A172 (cell line): ENCODE data around the gene GZMA. TPM values are rescaled to one million over a fixed set of nuclear protein-coding genes. Genes with fewer than 3 reads are reported as not detected.
A peak's percentile ranks its signal among the peaks of the same experiment; 100 is the strongest.
"Not testable (repeated sequence)": the region's sequence is repeated elsewhere in the genome, so short reads cannot be mapped to it uniquely, and the experiment has no call there.

ENCODE experiments used
- DNase-seq: peaks from one replicate; pipeline ENCODE4 v3.0.0-alpha.2; 2015; ENCODE audit warnings: low spot score
- total RNA-seq: library from RNA; depleted of rRNA; stranded (reverse); fragments of >200 nt; shearing (Covaris generic); gene quantifications from 2 replicates; pipeline ENCODE4 v1.2.3, GENCODE V29; 2014; rRNA removed

GZMA gene
- not detected in 2 replicates for total RNA-seq

DNA sequence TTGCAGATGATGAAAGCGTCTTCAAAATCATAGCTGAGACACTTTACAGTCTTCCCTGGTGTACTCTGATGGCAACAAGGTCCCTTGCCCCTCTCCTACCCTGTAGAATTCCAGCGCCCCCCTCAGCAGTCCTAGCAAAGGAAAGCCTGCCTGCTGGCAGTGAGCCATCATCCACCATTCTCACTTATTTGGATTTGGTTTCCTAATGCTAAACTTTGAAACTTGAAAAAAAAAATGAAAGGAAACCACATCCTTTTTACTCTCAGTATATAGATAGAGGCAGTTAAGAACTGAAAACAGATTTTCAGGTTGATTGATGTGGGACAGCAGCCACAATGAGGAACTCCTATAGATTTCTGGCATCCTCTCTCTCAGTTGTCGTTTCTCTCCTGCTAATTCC is at the start of gene GZMA:
Gene GZMA (plus strand): TSS at position 299 of the 400 bp plus-strand sequence. CDS start 37 bp downstream, at position 336.
- DNase-seq, result no peak

GRCh38 chr5:55055183-55055582 is 47.3 kb upstream of the GZMA start:
- DNase-seq, result no peak

- no peak for DNase-seq
These were observed 40.2 kb upstream of the GZMA start for GRCh38 chr5:55062039-55062779.

GRCh38 chr5:55063220-55063863 is 39.1 kb upstream of the GZMA start:
- peak; percentile 5 for DNase-seq

DNA sequence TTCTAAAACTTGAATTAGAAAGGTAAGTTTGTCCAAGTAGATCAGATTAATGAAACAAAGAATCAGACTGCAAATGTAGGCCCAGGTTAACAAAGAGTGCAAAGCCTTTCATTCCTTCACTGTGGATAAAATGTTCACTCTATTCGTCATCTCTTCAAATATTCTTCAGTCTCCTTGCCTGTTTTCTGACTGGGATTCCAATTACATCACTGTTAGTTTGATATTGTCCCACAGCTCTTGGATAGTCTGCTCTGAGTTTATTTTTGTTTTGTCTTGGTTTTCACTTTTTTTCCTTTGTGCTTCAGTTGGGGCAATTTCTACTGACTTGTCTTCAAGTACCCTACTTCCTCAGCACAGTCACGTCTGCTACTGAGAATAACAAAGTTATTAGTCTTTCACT is 38.5 kb upstream of the GZMA start:
- DNase-seq, result no peak

GRCh38 chr5:55064523-55064922 is 37.9 kb upstream of the GZMA start:
- DNase-seq, result no peak

DNA sequence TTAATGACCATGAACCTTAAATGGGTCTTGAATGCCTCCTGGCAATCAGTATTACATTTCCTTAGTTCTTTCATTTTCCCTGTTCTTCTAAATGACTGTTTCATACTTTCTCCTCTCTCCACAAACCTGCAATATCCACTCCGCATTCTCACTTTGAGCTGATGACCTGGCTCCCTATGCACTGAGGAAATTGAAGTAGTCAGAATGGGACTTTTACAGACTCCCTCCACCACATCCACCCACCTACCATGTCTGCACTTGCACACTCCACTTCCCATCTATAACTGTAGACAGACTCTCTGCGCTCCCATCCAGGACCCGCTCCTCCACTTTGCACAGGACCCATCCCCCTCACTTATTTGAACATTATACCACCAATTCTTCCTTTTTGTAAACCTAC is 36.2 kb upstream of the GZMA start:
- DNase-seq, result no peak

GRCh38 chr5:55070968-55071367 is 31.5 kb upstream of the GZMA start:
- DNase-seq, result no peak

- no peak for DNase-seq
These were observed 31.0 kb upstream of the GZMA start for GRCh38 chr5:55071413-55071812.

- no peak for DNase-seq
These were observed 29.8 kb upstream of the GZMA start for GRCh38 chr5:55072666-55073065.

- DNase-seq, result no peak
These were observed 29.2 kb upstream of the GZMA start for GRCh38 chr5:55073211-55073610.

- DNase-seq, result no peak
These were observed 20.9 kb upstream of the GZMA start for GRCh38 chr5:55081541-55081940.

DNA sequence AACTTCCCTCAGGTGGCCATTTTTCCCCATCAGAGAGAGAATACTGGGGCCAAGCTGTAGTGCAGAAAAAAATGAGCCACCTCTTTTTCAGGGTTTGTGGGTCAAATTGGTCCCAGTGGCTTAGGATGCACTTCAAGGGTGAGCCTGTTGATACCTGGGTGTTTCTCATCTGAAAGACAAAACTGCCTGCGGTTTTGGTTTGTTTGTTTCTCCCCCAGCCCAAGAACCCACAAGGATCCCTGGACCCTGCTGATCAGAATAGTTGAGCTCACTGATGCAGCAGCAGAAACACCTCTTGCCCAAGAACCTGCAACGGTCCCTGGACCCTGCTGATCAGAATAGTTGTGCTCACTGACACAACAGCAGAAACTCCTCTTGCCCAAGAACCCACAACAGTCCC is 13.1 kb upstream of the GZMA start:
- DNase-seq, result not testable (repeated sequence)

GRCh38 chr5:55091011-55091410 is 11.4 kb upstream of the GZMA start:
- DNase-seq, result not testable (repeated sequence)

- no peak for DNase-seq
These were observed 6.3 kb upstream of the GZMA start for GRCh38 chr5:55096182-55096581.

- no peak for DNase-seq
These were observed 5.6 kb upstream of the GZMA start for GRCh38 chr5:55096861-55097260.

DNA sequence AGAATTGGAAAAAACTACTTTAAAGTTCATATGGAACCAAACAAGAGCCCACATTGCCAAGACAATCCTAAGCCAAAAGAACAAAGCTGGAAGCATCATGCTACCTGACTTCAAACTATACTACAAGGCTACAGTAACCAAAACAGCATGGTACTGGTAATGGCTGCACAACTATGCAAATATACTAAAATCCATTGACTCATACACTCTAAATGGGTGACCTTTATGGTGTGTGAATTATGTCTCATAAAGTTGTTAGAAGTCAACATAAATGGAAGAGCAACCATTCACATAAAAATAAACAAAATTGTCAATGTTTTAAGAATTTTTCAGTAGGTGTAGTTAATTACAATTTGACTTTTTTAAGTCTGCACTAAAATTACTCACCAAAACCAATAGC is 1.3 kb upstream of the GZMA start:
- not testable (repeated sequence) for DNase-seq

GRCh38 chr5:55101556-55102276 is 730 bp upstream of the GZMA start:
- DNase-seq, result no peak

- no peak for DNase-seq
These were observed 1.8 kb downstream of the GZMA start for GRCh38 chr5:55104036-55104772.

DNA sequence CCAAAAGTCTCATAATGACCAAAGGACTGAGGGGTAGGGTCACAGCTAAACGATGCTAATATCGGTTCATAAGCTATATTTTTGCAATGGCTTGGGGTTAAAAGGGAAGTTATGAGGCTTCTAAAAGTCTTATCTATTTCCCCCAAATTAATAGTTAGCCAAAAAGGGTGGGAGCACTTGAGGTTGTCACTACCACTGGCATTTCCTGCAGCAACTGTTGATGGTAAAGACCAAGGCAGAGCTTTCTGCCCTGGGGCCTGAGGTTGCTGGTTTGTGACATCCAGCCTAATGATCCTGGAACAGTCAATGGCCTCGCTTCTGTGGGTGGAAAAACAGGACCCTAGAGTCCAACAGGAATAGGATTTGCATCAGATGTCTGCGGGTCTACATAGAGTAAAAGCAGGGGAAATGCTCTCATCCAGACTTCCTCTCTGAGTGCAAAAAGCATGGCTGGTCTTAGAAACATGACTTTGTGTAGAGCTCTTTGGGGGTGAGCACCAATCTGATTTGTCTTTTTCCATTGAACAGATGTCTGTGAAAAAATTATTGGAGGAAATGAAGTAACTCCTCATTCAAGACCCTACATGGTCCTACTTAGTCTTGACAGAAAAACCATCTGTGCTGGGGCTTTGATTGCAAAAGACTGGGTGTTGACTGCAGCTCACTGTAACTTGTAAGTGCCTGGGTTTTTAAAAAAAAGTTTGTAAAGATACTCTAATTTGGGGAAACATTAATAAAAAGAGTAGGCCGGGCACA is 2.7 kb downstream of the GZMA start:
- no peak for DNase-seq

DNA sequence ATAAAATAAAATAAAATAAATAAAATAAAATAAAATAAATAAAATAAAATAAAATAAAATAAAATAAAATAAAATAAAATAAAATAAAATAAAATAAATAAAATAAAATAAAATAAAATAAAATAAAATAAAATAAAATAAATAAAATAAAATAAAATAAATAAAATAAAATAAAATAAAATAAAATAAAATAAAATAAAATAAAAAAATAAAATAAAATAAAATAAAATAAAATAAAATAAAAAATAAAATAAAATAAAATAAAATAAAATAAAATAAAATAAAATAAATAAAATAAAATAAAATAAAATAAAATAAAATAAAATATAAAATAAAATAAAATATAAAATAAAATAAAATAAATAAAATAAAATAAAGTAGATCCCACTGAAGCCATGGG is 3.5 kb downstream of the GZMA start:
- not testable (repeated sequence) for DNase-seq
